WTC11 (cell line): ENCODE results near the gene SLC7A6. TPM values are rescaled to one million over a fixed set of nuclear protein-coding genes. Genes with fewer than 3 reads are reported as not detected.

Experiments
- ATAC-seq: fragments of 200-7000 bp; cut with Tn5 transposase; 2 replicates; pipeline ENCODE4 v1.10.0; 2021; ENCODE audit warnings: mild to moderate bottlenecking, moderate library complexity
- CTCF ChIA-PET: fragments of 300-600 bp; sonication (Branson Sonifier 250); formaldehyde crosslinking; loops from one replicate; lab custom pipeline; 2021; ENCODE audit warnings: antibody characterized with exemption; lab: Charles Lee
- POLR2A ChIA-PET: fragments of 350-600 bp; sonication (Branson Sonifier 250); formaldehyde crosslinking; loops from one replicate; lab custom pipeline; 2021; ENCODE audit warnings: antibody characterized with exemption; lab: Charles Lee
- DNase-seq: peaks from one replicate; pipeline ENCODE4 v3.0.0; 2021; ENCODE audit warnings: low spot score
- H3K27ac Mint-ChIP-seq: 2 replicates; pipeline ENCODE4 v1.8.0; 2021; ENCODE audit warnings: mixed read lengths
- H3K27me3 Mint-ChIP-seq: 2 replicates; pipeline ENCODE4 v1.8.0; 2021; ENCODE audit warnings: low read depth, mild to moderate bottlenecking, moderate library complexity, mixed read lengths
- H3K36me3 Mint-ChIP-seq: 2 replicates; pipeline ENCODE4 v1.8.0; 2021; ENCODE audit warnings: mixed read lengths
- H3K4me1 Mint-ChIP-seq: 2 replicates; pipeline ENCODE4 v1.8.0; 2022; ENCODE audit warnings: mixed read lengths
- H3K4me3 Mint-ChIP-seq: 2 replicates; pipeline ENCODE4 v1.8.0; 2021; ENCODE audit warnings: mild to moderate bottlenecking, moderate library complexity, mixed read lengths
- H3K9me3 Mint-ChIP-seq: 2 replicates; pipeline ENCODE4 v1.8.0; 2021; ENCODE audit warnings: mixed read lengths
- ARID4B ChIP-seq: sonication (generic); formaldehyde crosslinking; IDR thresholded peaks from 2 replicates; pipeline ENCODE4 v1.8.0; 2023; ENCODE audit warnings: missing genetic modification reagents, mild to moderate bottlenecking, borderline replicate concordance
- CBFB ChIP-seq: sonication (generic); formaldehyde crosslinking; IDR thresholded peaks from 2 replicates; pipeline ENCODE4 v1.8.1; 2022; ENCODE audit warnings: mild to moderate bottlenecking, low read depth, missing genetic modification reagents
- ERG ChIP-seq: fragments of 250-450 bp; sonication (Bioruptor Pico); IDR thresholded peaks from 2 replicates; pipeline ENCODE4 v1.8.0; 2021; ENCODE audit warnings: mild to moderate bottlenecking
- ETV6 ChIP-seq: sonication (generic); formaldehyde crosslinking; IDR thresholded peaks from 2 replicates; pipeline ENCODE4 v1.8.1; 2022; ENCODE audit warnings: mild to moderate bottlenecking, missing genetic modification reagents
- GABPB1 ChIP-seq: sonication (generic); formaldehyde crosslinking; IDR thresholded peaks from 2 replicates; pipeline ENCODE4 v1.8.1; 2023; ENCODE audit warnings: mild to moderate bottlenecking, missing genetic modification reagents
- GRHL2 ChIP-seq: fragments of 250-450 bp; sonication (Bioruptor Pico); IDR thresholded peaks from 2 replicates; pipeline ENCODE4 v1.8.0; 2022; ENCODE audit warnings: mild to moderate bottlenecking, moderate library complexity; ENCODE audit not compliant: insufficient replicate concordance, severe bottlenecking
- MXD4 ChIP-seq: fragments of 250-450 bp; sonication (Bioruptor Pico); IDR thresholded peaks from 2 replicates; pipeline ENCODE4 v1.8.0; 2021; ENCODE audit warnings: mild to moderate bottlenecking, moderate library complexity, borderline replicate concordance
- MYBL2 ChIP-seq: sonication (generic); formaldehyde crosslinking; IDR thresholded peaks from 2 replicates; pipeline ENCODE4 v1.8.1; 2023; ENCODE audit warnings: mild to moderate bottlenecking, moderate library complexity, missing genetic modification reagents
- NR1H2 ChIP-seq: sonication (generic); formaldehyde crosslinking; IDR thresholded peaks from 2 replicates; pipeline ENCODE4 v1.9.0; 2021; ENCODE audit warnings: mild to moderate bottlenecking, moderate library complexity, missing genetic modification reagents
- NR2C2 ChIP-seq: sonication (generic); formaldehyde crosslinking; IDR thresholded peaks from 2 replicates; pipeline ENCODE4 v1.8.0; 2022; ENCODE audit warnings: mild to moderate bottlenecking, missing genetic modification reagents
- NR3C1 ChIP-seq: sonication (generic); formaldehyde crosslinking; conservative IDR thresholded peaks from 2 replicates; pipeline ENCODE4 v1.8.1; 2023; ENCODE audit warnings: low read depth, mild to moderate bottlenecking, missing genetic modification reagents
- PRRX2 ChIP-seq: fragments of 250-450 bp; sonication (Bioruptor Pico); IDR thresholded peaks from 2 replicates; pipeline ENCODE4 v1.8.0; 2021; ENCODE audit warnings: mild to moderate bottlenecking
- SMAD4 ChIP-seq: sonication (generic); formaldehyde crosslinking; IDR thresholded peaks from 2 replicates; pipeline ENCODE4 v1.8.0; 2022; ENCODE audit warnings: mild to moderate bottlenecking, missing genetic modification reagents
- SOX15 ChIP-seq: fragments of 250-450 bp; sonication (Bioruptor Pico); IDR thresholded peaks from 2 replicates; pipeline ENCODE4 v1.9.0; 2021; ENCODE audit warnings: mild to moderate bottlenecking
- TEAD1 ChIP-seq: sonication (generic); formaldehyde crosslinking; IDR thresholded peaks from 2 replicates; pipeline ENCODE4 v1.8.0; 2022; ENCODE audit warnings: mild to moderate bottlenecking, missing genetic modification reagents
- TP53 ChIP-seq: sonication (generic); formaldehyde crosslinking; IDR thresholded peaks from 2 replicates; pipeline ENCODE4 v1.8.1; 2023; ENCODE audit warnings: mild to moderate bottlenecking, missing genetic modification reagents
- USF1 ChIP-seq: sonication (generic); formaldehyde crosslinking; IDR thresholded peaks from 2 replicates; pipeline ENCODE4 v1.8.0; 2022; ENCODE audit warnings: mild to moderate bottlenecking, missing genetic modification reagents
- ZNF232 ChIP-seq: sonication (generic); formaldehyde crosslinking; IDR thresholded peaks from 2 replicates; pipeline ENCODE4 v1.8.0; 2022; ENCODE audit warnings: mild to moderate bottlenecking, missing genetic modification reagents
- ZNF671 ChIP-seq: fragments of 250-450 bp; sonication (Bioruptor Pico); IDR thresholded peaks from 2 replicates; pipeline ENCODE4 v1.8.0; 2021; ENCODE audit warnings: mild to moderate bottlenecking
- total RNA-seq: library from RNA; stranded (reverse); gene quantifications from 3 replicates; pipeline ENCODE4 v1.2.3, GENCODE V29; 2021
- TF ChIP-seq, protein P1 (sequence below): sonication (generic); formaldehyde crosslinking; conservative IDR thresholded peaks from 2 replicates; pipeline ENCODE4 v1.8.1; 2022; ENCODE audit warnings: mild to moderate bottlenecking, missing genetic modification reagents
- TF ChIP-seq, protein P2 (sequence below): fragments of 250-450 bp; sonication (Bioruptor Pico); IDR thresholded peaks from 2 replicates; pipeline ENCODE4 v1.9.0; 2021; ENCODE audit warnings: mild to moderate bottlenecking
- TF ChIP-seq, protein P3 (sequence below): sonication (generic); formaldehyde crosslinking; IDR thresholded peaks from 2 replicates; pipeline ENCODE4 v1.8.1; 2023; ENCODE audit warnings: mild to moderate bottlenecking, missing genetic modification reagents

Gene SLC7A6
- total RNA-seq, 1 experiment from 2014 or later = 27.4 TPM

DNA sequence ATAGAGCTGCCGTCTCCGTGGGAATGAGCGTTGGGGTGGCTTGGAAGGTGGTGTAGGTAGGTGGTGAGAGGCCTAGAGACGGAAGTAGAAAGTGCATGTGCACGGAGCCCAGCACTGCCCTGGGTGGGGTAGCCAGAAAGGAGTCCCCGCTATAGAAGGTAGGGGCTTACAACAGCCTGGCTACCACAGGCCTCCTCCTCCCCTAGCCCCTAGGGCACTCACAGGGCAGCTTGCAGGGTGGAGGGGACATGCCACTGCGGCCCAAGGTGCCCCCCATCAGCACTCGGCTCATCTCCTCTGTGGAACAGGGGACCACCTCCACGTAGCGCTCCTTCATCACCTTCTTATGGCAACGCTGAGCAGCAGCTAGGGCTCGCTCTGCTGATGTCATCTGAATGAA lies 33.4 kb upstream of the SLC7A6 start (continued):
- TF ChIP-seq ERG (CRISPR knock-in tag) (no peak), ETV6 (no peak), TEAD1 (CRISPR knock-in tag) (no peak), SOX15 (no peak), GABPB1 (CRISPR knock-in tag) (no peak), GRHL2 (CRISPR knock-in tag) (no peak), ZNF232 (CRISPR knock-in tag) (no peak), NR3C1 (CRISPR knock-in tag) (no peak)
- TF ChIP-seq, protein P1, sequence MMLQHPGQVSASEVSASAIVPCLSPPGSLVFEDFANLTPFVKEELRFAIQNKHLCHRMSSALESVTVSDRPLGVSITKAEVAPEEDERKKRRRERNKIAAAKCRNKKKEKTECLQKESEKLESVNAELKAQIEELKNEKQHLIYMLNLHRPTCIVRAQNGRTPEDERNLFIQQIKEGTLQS (CRISPR knock-in tag) = no peak

- no peak overlapping the region for H3K4me3 Mint-ChIP-seq
- H3K27me3 Mint-ChIP-seq = no peaks in the 10 kb centered on the region
- DNase-seq (no peak), ATAC-seq (no peak)
- peaks cover 40% of the 10 kb centered on the region for H3K36me3 Mint-ChIP-seq
- no peak overlapping the region for H3K27ac Mint-ChIP-seq
- H3K9me3 Mint-ChIP-seq = no peaks in the 10 kb centered on the region
- POLR2A ChIA-PET = no interaction called here
- peaks cover 20% of the 10 kb centered on the region for H3K4me1 Mint-ChIP-seq
- TF ChIP-seq ETV6 (no peak), MXD4 (CRISPR knock-in tag) (no peak), TP53 (no peak), GABPB1 (CRISPR knock-in tag) (no peak), USF1 (CRISPR knock-in tag) (no peak), ERG (CRISPR knock-in tag) (no peak), ZNF671 (CRISPR knock-in tag) (no peak), SOX15 (no peak), CBFB (CRISPR knock-in tag) (no peak), ARID4B (no peak), SMAD4 (CRISPR knock-in tag) (no peak), MYBL2 (CRISPR knock-in tag) (no peak), NR2C2 (no peak), NR1H2 (CRISPR knock-in tag) (no peak), PRRX2 (CRISPR knock-in tag) (no peak)
- TF ChIP-seq, protein P2, sequence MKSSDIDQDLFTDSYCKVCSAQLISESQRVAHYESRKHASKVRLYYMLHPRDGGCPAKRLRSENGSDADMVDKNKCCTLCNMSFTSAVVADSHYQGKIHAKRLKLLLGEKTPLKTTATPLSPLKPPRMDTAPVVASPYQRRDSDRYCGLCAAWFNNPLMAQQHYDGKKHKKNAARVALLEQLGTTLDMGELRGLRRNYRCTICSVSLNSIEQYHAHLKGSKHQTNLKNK = no peak
- TF ChIP-seq, protein P3, sequence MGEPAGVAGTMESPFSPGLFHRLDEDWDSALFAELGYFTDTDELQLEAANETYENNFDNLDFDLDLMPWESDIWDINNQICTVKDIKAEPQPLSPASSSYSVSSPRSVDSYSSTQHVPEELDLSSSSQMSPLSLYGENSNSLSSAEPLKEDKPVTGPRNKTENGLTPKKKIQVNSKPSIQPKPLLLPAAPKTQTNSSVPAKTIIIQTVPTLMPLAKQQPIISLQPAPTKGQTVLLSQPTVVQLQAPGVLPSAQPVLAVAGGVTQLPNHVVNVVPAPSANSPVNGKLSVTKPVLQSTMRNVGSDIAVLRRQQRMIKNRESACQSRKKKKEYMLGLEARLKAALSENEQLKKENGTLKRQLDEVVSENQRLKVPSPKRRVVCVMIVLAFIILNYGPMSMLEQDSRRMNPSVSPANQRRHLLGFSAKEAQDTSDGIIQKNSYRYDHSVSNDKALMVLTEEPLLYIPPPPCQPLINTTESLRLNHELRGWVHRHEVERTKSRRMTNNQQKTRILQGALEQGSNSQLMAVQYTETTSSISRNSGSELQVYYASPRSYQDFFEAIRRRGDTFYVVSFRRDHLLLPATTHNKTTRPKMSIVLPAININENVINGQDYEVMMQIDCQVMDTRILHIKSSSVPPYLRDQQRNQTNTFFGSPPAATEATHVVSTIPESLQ (CRISPR knock-in tag) = no peak
- TF ChIP-seq, protein P1 (CRISPR knock-in tag) = no peak
- TF ChIP-seq, all 79 proteins: peak for 0
- CTCF ChIA-PET = interaction anchor here (0.9 kb wide), 1 partner anchor 138 kb away, joined by 3 read pairs; no protein-coding TSS in a partner anchor
Observed at GRCh38 chr16:68231384-68232136, 32.8 kb upstream of the SLC7A6 start.
